ENCODE measurements around the gene JADE2. TPM values are rescaled to one million over a fixed set of nuclear protein-coding genes. Genes with fewer than 3 reads are reported as not detected.

JADE2 gene
- total RNA-seq, 1 experiment from 2014 or later: 39.9 TPM

GRCh38 chr5:134609232-134609851, 83.9 kb downstream of the JADE2 start:
- Histone ChIP-seq H3K36me3 (ENCODE audit: control insufficient read depth in 1 of 2, insufficient read depth in 2 of 2, low read length in 2 of 2) (peaks cover 23 to 25% of the 10 kb centered on the region in 2 experiments; a peak in 3 of 4 replicates), H3K9ac (ENCODE audit: low read length) (no peak overlapping the region), H3K27ac (ENCODE audit: low read depth, low read length) (no peak overlapping the region), H3K9me3 (ENCODE audit: control insufficient read depth in 1 of 2, insufficient read depth in 1 of 2, low read depth in 1 of 2, low read length in 2 of 2) (no peaks in the 10 kb centered on the region), H2AFZ (ENCODE audit: low read depth, low read length, poor library complexity, severe bottlenecking) (no peak overlapping the region), H3K4me3 (replicated peaks in 1 of 2; ENCODE audit: low read depth in 1 of 2, low read length in 2 of 2) (no peak overlapping the region), H3K4me1 (ENCODE audit: control insufficient read depth in 1 of 2, insufficient read depth in 2 of 2, low read length in 2 of 2) (no peaks in the 10 kb centered on the region), H3K27me3 (ENCODE audit: insufficient read depth, low read length) (no peaks in the 10 kb centered on the region), H3K4me2 (ENCODE audit: low read length) (no peak overlapping the region), H4K20me1 (ENCODE audit: insufficient read depth) (no peaks in the 10 kb centered on the region), H3K9me2 (ENCODE audit: insufficient read depth) (no peaks in the 10 kb centered on the region), H3K79me2 (ENCODE audit: insufficient read depth, low read length) (no peaks in the 10 kb centered on the region)
- intact Hi-C loops (cut with micrococcal nuclease): no loop called here
- DNase-seq (ENCODE audit: low read depth, low spot score) (no peak), ATAC-seq (no peak)
- TF ChIP-seq CEBPB (IDR thresholded peaks at IDR 0.05; ENCODE audit: low read depth): no peak
- TF ChIP-seq CBX3 (IDR thresholded peaks at IDR 0.05; ENCODE audit: low read depth): no peak
- TF ChIP-seq ZFX (IDR thresholded peaks at IDR 0.05): no peak
- no peak for TF ChIP-seq REST (IDR thresholded peaks at IDR 0.05; ENCODE audit: low read depth)
- TF ChIP-seq ZNF274 (IDR thresholded peaks at IDR 0.05; ENCODE audit: low read depth, low read length): no peak
- TF ChIP-seq EGR1 (IDR thresholded peaks at IDR 0.05; ENCODE audit: low read depth): no peak
- no peak for TF ChIP-seq TCF7L2 (IDR thresholded peaks at IDR 0.05; ENCODE audit: borderline replicate concordance, extremely low read depth, insufficient read depth, insufficient read length)
- no peak for TF ChIP-seq FOSL1 (IDR thresholded peaks at IDR 0.05; ENCODE audit: low read depth)
- no peak for TF ChIP-seq ELF1 (IDR thresholded peaks at IDR 0.05; ENCODE audit: borderline replicate concordance, low read depth)
- TF ChIP-seq CTCF (IDR thresholded peaks at IDR 0.05 in 2 of 3, conservative IDR thresholded peaks at IDR 0.05 in 1 of 3; ENCODE audit: borderline replicate concordance in 1 of 3, insufficient read depth in 1 of 3, low read depth in 2 of 3, low read length in 2 of 3): no peak
- no peak for TF ChIP-seq ZBTB33 (IDR thresholded peaks at IDR 0.05; ENCODE audit: extremely low read depth, insufficient replicate concordance, low read length)
- TF ChIP-seq YY1 (IDR thresholded peaks at IDR 0.05; ENCODE audit: extremely low read depth, insufficient replicate concordance, low read depth, low read length): no peak
- TF ChIP-seq MAX (IDR thresholded peaks at IDR 0.05): no peak
- TF ChIP-seq RAD21 (IDR thresholded peaks at IDR 0.05; ENCODE audit: low read depth): no peak
- no peak for TF ChIP-seq EZH2phosphoT487 (IDR thresholded peaks at IDR 0.05; ENCODE audit: borderline replicate concordance)
- no peak for TF ChIP-seq ATF3 (IDR thresholded peaks at IDR 0.05)
- TF ChIP-seq SIN3A (IDR thresholded peaks at IDR 0.05; ENCODE audit: low read depth): no peak
- TF ChIP-seq SP1 (IDR thresholded peaks at IDR 0.05; ENCODE audit: low read depth): no peak
- TF ChIP-seq POLR2AphosphoS5 (IDR thresholded peaks at IDR 0.05; ENCODE audit: low read depth, low read length): no peak
- CTCF ChIA-PET: interaction anchor here (2.2 kb wide), 1 partner anchor 22 kb away, joined by 8 read pairs; no protein-coding TSS in a partner anchor
- no TSS peak for BruUV-seq (replicated peaks)
- RAD21 ChIA-PET (ENCODE audit: low non-redundant PET in 1 of 2, low total read pairs in 2 of 2, uncharacterized antibody in 2 of 2, unreplicated experiment in 2 of 2): no interaction called here
- POLR2A ChIA-PET: interaction anchor here (0.6 kb wide), 1 partner anchor 9 kb away, joined by 5 read pairs; no protein-coding TSS in a partner anchor
